HG03045 (cell line): ENCODE data around the gene BCAR3.
"Not testable (repeated sequence)": the region's sequence is repeated elsewhere in the genome, so short reads cannot be mapped to it uniquely, and the experiment has no call there.

Experiments used
- ATAC-seq: cut with Tn5 transposase; IDR thresholded peaks from one replicate; pipeline ENCODE4 v1.9.1; 2021; ENCODE audit warnings: mild to moderate bottlenecking, moderate library complexity; ENCODE audit not compliant: unreplicated experiment

BCAR3 gene

DNA sequence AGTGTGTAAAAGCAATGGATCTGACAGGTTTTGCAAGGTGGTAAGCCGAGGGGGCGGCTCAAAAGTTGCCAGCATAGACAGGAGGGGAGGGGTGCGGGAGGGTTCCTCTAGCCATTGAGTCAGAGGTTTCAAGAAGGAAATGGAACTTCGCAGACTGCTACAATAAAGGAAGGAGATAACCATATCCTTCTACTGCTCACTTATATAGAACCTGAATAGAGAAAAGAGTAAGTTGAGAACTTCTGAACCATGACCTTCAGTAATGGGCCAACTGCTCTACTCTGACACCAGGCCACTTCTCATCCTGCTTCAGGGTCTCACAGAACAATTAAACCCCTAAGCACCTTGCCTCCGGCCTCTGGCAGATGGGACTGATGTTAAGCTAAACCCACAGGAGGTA, 26.3 kb upstream of the BCAR3 start:
- ATAC-seq = peak; percentile 42

DNA sequence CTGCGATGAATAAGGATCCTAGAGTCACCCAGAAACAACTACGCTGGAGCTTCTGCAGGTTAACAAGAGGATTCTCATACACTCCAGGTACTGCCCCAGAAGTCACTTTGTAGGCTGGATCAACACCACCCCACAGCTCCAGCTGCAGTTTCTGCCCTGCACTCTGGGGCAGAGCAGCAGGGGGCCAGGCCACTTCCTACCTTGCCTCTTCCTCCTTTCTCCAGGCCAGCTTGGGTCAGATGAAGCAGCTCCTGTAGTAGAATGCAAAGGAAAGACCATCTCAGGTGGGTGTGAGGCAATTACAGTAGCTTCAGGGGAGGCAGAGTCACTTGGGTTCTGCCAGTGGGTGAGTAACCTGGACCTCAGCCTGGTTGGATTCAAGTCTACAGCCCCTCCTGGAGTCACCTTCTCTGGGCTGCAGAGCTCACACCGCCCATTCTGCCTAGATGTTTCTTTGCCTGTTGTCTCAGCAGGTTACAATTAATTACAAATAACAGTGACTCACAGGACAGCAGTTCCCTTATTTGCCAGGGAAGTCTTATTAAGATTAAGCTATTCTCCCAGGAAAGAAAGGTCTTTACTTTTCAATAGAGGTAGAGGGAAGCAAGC, 24.4 kb upstream of the BCAR3 start:
- ATAC-seq = no peak

DNA sequence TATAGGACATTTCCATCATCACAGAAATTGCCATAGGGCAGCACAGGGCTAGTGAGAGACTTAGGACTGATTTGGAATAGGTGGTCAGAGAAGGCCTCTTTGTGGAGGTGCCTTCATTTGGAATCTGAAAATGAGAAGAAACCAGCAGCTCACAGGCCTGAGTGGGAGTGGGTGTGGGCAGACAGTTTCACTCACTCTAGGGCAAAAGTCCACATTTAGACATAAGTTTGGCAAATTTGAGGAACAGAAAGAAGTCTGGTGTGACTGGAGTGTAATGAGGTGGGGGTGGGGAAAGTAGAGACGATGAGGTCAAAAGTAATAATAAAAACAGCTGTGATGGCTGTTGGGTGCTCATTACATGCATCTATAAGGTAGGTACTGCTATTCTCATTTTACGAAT, 22.4 kb upstream of the BCAR3 start:
- peak; percentile 46 for ATAC-seq

- ATAC-seq = peak; percentile 17
These were observed 22.0 kb upstream of the BCAR3 start for GRCh38 chr1:93703643-93704042.

DNA sequence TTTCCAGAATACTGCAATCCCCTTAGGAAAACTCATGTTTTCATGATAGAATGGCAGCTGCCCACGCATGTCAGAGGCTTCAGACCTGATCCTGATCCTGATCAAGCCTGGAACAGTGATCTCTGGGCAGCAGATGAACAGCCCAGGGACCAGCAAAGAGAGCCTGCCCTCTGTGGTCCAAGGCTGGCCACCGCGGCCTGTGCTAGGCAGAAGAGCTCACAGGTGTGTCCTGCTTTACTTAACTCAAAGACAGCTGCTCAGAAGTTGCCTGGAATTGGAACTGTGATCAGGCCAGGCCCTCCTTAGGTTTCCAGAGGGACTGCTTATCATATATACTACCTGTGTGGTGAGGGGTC, 21.2 kb upstream of the BCAR3 start:
- ATAC-seq = no peak

DNA sequence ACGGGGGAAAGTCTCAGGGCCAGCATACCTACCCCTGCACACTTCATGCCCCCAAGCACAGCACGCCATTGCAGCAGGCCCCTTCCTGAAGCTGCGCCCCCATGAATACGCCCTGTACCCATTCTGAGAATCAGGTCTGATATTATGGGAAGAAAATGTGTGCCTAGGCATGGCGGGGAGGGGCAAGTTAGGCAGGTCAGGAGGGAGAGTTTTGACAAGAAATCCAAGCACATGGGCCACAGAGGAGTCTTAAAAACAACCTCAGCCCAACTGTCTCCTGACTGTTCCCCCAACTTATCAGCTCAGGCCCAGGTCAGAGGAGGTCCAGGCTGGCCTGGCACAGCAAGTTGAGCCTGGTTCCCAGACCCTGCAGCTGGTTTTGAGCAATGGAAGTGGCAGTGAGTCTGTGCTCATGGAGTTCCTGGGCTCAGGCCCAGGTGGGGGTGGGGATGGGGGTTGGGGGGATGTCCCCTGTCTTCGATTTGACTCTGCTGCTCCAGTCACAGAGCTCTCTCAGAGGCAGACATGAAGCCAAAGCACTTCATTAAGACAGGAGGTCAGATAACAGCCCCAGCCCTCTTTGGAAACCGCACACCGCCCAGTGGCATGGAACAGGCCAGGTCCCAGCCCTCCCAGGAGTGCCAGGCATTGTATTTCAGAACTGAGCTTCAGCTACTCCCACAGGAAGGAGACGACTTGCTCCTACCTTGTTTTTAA, 20.6 kb upstream of the BCAR3 start:
- ATAC-seq = no peak

DNA sequence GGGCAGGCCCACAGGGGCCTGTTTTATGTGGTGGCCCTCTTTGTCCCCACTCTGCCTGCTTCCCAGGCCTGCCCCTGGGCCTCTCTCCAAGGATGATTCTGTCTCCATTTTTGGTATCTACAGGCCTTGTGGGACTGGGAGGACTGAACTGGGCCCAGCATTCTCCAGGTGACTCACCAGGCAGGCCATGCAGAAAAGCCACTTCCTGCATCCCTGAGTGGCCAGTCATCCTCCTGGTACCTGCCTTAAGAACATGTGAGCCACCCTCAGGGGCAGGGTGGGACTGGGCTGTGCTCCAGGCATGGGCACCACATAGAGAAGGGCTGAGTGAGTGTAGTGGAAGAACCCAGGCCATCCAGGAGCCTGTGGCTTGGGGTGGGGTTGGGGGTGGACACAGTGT, 20.0 kb upstream of the BCAR3 start:
- ATAC-seq = no peak

DNA sequence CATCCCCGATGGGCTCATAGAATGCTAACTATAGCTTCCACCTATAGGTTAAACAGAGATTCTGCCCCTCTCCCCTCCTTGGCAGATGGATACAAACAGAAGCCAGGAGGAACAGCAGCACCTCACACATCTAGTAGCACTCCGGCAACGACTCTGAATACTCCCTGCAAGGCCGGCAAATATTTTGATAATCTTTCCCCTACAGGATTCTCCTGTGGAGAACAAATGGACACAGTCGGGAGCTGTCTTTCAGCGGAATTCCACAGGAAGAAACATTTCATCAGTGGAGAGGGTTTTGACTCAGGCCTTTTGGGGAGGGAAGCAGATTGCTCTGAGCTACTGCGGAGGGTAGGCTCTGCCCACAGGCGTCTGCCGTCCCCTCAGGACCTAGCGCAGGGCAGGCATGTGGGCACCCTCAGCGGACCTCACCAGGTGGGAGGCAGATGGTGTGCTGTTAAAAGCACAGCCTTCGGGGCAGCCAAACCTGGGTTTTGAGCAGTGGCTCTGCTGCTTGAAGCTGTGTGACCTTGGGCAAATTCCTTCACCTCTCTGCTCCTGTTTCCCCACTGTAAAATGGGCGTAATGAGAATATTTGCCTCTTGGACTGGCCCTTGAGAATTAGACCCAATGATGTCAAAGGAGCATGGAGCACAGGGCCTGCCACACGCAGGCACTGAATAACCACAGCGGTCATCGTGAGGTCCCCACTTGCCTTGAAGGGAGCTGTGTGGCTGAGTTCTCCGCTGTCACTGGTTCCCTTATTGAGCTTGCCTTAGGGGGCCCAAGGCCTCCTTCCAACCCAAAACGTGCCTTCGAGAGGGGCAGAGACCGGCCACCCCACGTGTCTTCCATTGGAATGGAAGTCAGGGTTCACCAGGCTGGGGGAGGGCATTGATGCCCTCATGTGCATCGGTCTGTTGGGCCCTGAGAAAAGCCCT, 19.2 kb upstream of the BCAR3 start:
- ATAC-seq = no peak

DNA sequence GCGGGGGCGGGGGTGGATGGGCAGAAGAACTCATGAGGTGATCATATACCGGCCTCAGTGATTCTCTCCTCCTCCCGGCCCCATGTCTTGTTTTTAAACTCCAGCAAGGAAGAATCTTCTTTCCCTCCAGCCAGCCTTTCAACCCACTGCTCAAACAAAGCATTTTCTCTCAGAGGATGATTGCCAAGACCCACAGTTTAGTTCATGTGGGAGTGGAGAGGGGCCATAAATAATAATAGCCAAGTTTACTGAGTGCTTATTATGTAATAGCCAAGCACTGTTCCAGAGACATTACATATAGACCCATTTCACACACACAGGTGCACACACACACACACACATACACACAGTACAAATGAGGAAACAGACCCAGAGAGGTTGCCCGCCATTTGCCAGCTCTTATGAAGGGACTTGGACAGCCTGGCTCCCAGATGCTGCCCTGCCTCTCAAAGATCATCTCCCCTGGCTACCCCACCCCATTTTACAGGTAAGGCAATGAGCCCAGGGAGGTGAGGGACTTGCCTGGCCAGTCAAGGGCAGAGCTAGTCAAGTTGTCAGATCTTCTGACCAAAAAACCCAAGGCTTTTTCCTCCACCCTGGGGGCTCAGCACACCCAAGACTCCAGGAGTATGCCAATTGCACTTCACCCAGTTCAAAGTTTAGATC, 18.0 kb upstream of the BCAR3 start:
- no peak for ATAC-seq

GRCh38 chr1:93699049-93699384, 17.4 kb upstream of the BCAR3 start:
- no peak for ATAC-seq

- no peak for ATAC-seq
These were observed 16.9 kb upstream of the BCAR3 start for GRCh38 chr1:93698329-93699048.

GRCh38 chr1:93697566-93697965, 15.9 kb upstream of the BCAR3 start:
- ATAC-seq = not testable (repeated sequence)

DNA sequence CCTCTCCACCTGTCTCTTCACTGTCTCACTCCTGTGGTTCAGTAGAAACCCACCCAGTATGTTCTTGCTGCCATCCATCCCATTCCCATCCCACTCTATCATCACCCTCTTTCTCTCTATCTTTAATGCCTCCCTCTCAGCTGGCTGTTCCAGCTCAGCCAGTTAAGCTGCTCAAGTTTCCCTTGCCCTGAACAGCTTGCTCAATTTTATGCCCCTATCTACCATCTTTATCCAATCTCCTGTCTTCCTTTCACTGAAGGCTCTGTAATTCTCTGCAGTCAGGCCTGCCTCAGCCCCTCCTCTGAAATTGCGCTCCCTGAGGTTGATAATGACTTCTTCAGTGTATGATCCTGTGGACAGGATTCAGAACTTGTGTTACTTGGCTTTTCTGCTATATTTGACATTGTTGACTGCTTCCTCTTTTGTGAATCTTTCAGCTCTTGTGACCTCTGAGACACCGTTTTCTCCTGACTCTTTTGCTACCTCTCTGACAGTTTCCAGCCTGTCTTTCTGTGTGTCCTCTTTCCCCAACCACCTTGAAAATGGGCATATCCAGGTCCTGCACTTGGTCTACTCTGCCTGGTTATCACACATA, 13.9 kb upstream of the BCAR3 start:
- ATAC-seq = no peak

GRCh38 chr1:93694819-93695218, 13.2 kb upstream of the BCAR3 start:
- no peak for ATAC-seq

- ATAC-seq = no peak
These were observed 12.4 kb upstream of the BCAR3 start for GRCh38 chr1:93694039-93694438.

DNA sequence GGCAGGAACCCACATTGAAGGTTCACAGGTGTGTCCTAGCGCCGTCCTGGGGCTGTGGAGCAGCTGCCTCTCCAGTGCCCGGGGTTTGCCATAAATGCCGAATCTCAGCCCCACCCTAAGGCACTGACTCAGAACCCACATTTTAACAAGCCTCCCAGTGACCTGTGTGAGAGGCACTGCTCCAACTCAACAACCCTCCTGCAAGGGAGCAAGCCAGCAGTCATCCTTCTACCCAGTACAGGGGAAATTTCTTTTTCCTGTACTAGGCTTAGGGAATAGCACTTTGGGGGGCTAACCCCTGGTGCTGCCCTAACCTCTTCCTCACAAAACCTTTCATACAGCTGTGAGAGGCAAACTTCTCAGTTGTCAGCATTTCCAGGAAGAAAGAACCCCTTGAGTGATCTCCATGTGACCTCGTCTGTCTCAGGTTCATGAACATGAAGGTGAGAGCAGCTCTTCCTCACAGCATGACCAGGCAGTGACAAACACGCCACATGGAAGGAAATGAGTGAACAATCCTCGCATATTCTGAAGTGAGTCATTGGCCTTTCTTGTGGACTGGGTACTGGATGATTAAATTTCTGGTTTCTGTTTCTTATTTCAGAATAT, 11.4 kb upstream of the BCAR3 start:
- ATAC-seq = peak; percentile 76

DNA sequence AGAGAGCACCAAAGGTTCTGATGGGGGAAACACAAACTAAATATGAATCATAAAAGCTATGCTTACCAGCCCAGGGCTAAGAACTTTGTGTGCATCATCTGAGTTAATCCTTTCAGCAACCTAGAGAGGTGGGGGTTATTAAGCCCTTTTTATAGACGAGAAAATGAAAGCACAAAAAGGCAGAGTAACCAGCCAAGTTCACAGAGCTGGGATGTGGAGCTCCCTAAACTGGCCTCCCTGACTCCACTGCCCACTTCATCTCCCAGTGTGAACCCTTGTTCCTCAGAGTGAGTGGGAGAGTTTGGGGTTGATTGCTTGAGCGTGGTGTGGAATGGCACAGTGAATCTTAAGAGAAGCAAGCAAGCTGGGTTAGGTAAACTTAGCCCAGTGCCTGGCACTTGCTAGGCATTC, 10.8 kb upstream of the BCAR3 start:
- ATAC-seq = no peak

GRCh38 chr1:93692026-93692425, 10.4 kb upstream of the BCAR3 start:
- ATAC-seq = no peak

DNA sequence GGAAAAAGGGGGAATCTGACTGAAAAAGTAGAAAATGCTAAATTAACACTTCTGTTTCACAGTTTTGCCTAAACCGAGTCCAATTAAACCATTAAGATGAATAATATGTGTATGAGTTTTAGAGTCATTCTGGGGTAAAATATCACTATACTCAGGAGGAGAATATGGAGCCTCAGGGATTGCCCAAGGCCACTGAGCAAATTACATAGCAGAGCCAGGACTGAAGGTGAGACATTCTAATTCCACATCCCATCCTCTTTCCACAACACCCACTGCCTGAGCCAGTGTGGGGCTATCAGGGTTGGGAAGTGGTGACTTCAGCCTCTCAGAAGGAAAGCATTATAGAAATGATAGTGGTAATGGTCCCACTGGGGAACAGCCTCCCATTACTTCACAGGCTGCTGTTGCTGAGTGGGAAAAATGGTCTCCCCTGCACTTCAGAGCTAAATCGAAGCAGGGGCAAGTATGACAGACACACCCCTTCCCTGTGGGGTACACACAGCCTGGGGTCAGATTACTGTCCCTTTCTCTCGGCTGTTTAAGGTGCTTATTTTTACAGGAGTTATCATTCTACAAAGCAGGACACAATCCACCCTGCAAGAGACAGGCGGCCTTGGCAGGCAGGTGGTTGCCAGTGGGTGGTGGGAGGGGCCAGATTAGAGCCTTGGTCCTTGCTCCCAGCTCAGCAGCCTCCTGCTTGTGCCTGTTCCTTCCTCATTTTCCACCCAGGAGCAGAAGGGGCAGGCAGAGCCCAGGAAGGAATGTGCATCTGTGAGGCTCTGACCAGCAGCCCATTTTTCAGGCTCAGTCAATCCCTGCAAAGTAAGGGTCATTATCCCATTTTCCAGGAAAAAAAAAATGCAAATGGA, 9.5 kb upstream of the BCAR3 start:
- ATAC-seq = no peak
